HG03520 (cell line): ENCODE measurements around the gene GNA15.
"Not testable (repeated sequence)": the region's sequence is repeated elsewhere in the genome, so short reads cannot be mapped to it uniquely, and the experiment has no call there.

Experiments used
- ATAC-seq: cut with Tn5 transposase; IDR thresholded peaks from one replicate; pipeline ENCODE4 v1.9.1; 2021; ENCODE audit warnings: mild to moderate bottlenecking, moderate library complexity; ENCODE audit not compliant: unreplicated experiment

The GNA15 gene

DNA sequence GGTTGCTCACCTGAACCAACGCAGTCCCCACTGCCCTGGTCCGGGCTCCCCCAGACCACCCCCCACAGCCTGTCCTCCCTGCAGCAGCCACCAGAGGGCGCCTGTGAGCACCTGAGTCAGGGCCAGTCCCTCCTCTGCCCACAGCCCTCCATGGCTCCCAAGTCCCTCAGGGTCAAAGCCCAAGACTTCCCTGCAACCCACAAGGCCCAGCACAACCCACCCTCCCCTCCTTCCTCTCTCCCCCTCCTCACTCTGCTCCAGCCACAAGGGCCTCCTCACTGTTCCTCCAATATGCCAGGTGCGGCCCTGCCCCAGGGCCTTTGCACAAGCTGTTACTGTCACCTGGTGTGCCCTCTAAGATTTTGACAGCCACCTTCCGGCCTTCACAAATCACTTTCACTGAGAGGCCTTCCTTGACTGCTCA lies 10.9 kb downstream of the GNA15 start:
- ATAC-seq, result no peak

- no peak for ATAC-seq
These were observed 12.7 kb downstream of the GNA15 start for GRCh38 chr19:3148503-3148902.

DNA sequence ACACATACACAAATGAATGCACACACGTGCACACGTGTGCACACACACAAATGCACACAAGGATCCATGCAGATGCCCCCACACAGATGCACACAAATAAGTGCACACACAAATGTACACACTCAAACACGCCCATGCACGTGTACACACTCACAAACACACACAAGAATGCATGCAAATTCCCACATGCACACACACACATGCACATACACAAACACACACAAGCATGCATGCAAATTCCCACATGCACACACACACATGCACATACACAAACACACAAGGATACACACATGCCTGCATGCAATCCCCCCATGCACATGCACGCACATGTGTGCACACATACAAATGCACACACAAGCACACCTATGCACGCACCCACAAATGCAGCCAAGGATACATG lies 13.3 kb downstream of the GNA15 start:
- ATAC-seq, result no peak

DNA sequence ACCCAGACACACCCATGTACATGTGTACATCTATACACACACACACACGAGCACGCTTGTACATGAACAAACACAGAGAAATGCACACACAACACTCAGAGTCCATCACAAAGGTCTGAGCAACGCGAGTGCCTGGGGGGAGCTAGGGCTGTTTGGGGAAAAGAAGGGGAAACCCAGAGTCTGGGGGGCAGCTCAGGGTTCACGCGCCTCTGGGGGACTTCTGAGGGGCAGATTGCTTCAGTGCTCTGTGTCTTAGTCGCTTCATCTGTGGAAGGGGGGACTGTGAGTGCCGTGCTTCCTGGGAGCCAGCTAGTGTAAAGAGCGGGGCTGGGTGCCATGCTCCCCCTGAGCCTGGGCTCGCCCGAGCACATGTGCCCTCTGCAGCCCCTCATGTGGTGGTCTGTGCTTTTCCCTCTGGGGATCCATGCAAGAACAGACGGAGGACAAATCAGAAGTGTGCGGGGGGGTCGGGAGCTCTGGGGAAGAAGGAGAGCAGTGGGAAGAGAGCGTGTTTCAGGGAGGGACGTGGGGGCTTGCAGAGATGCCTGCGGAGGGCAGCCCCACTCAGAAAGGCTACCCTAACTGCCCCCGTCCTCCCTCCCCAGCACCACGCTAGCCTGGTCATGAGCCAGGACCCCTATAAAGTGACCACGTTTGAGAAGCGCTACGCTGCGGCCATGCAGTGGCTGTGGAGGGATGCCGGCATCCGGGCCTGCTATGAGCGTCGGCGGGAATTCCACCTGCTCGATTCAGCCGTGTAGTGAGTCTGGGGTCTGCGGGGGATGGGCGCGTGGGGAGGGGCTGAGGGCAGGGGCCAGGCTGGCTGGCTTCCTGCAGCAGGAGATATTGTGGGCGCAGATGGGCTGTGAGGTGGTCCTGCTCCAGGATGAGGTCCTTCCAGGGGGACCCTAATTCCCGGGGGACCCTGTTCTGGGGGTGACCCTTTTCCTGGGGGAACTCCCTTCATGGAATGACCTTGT lies 14.0 kb downstream of the GNA15 start:
- no peak for ATAC-seq

GRCh38 chr19:3150739-3151329 lies 15.0 kb downstream of the GNA15 start:
- no peak for ATAC-seq

- no peak for ATAC-seq
These were observed 16.0 kb downstream of the GNA15 start for GRCh38 chr19:3151563-3152418.

GRCh38 chr19:3152419-3152780 lies 16.6 kb downstream of the GNA15 start:
- no peak for ATAC-seq

GRCh38 chr19:3153286-3154230 lies 17.7 kb downstream of the GNA15 start:
- no peak for ATAC-seq

DNA sequence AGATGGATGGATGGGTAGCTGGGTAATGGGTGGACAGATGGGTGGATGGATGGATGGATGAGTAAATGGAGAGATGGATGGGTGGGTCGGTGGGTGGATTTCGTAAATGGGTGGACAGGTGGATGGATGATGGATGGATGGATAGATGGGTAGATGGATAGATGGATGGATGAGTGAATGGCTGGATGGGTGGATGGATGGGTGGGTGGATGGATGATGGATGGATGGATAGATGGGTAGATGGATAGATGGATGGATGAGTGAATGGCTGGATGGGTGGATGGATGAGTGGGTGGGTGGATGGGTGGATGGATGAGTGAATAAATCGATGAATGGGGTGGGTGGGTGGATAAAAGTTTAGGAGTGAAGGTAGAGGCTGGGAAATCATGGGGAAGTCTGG lies 18.6 kb downstream of the GNA15 start:
- ATAC-seq, result not testable (repeated sequence)

- no peak for ATAC-seq
These were observed 19.3 kb downstream of the GNA15 start for GRCh38 chr19:3154957-3155736.

DNA sequence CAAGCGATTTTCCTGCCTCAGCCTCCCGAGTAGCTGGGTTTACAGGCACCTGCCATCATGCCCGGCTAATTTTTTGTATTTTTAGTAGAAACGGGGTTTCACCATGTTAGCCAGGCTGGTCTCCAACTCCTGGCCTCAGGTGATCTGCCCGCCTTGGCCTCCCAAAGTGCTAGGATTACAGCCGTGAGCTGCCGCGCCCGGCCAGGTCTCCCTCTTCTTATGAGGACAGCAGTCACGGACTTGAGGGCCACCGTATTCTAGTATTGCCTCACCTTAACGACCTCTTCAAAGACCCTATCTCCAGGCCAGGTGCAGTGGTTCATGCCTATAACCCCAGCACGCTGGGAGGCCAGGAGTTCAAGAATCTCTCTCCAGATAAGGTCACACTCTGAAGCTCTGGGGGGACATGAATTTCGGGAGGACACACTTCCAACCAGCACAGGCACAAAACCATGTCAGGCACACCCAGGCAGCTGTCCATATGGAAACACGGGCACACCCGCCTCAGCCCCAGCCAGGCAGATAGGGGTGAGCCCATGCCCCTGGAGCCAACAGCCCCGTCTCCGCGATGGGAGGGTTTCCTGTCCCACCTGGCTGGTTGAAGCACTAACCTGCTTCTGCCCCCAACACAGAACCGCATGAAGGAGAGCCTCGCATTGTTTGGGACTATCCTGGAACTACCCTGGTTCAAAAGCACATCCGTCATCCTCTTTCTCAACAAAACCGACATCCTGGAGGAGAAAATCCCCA lies 21.4 kb downstream of the GNA15 start:
- ATAC-seq, result no peak

GRCh38 chr19:3159565-3159964 lies 23.7 kb downstream of the GNA15 start:
- no peak for ATAC-seq

GRCh38 chr19:3160219-3160618 lies 24.4 kb downstream of the GNA15 start:
- ATAC-seq, result no peak

DNA sequence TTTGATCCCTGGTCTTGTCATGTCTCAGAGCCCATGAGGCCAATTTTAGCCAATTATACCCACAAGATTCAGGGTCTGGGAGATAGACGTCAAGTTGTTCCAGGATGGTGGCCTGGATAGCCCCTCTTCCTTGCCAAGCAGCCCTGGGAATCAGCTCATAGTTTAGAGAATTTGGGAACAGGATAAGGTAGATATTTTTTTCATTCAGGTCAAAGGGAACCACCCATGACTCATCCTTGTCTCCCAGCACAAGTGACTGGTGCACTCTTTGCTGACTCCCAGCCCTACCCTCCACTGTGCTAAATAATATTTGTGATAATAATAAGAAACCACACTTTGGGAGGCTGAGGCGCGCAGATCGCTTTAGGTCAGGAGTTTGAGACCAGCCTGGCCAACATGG lies 25.6 kb downstream of the GNA15 start:
- no peak for ATAC-seq

GRCh38 chr19:3162418-3163229 lies 26.8 kb downstream of the GNA15 start:
- no peak for ATAC-seq

GRCh38 chr19:3163230-3163886 lies 27.5 kb downstream of the GNA15 start:
- no peak for ATAC-seq

- ATAC-seq, result no peak
These were observed 28.1 kb downstream of the GNA15 start for GRCh38 chr19:3163943-3164342.
